ENCODE measurements around the gene ARHGAP12. TPM values are rescaled to one million over a fixed set of nuclear protein-coding genes. Genes with fewer than 3 reads are reported as not detected.

ARHGAP12 gene
- total RNA-seq, 1 experiment from 2014 or later, result 39.5 TPM

GRCh38 chr10:31977440-31978155 lies 49.0 kb upstream of the ARHGAP12 start:
- ChIA-PET CTCF (no interaction called here), POLR2A (no interaction called here)

GRCh38 chr10:31975157-31975765 lies 46.6 kb upstream of the ARHGAP12 start:
- ChIA-PET CTCF (interaction anchor here (1.0 kb wide), 2 partner anchors 31 to 78 kb away, joined by 3 read pairs; no protein-coding TSS in a partner anchor), POLR2A (no interaction called here)
- Mint-ChIP-seq H3K27me3 (ENCODE audit: low read depth) (no peaks in the 10 kb centered on the region), H3K4me3 (no peak overlapping the region), H3K27ac (peak overlapping the region; percentile 30), H3K4me1 (peaks cover 20% of the 10 kb centered on the region), H3K36me3 (peaks cover 18% of the 10 kb centered on the region), H3K9me3 (peaks cover 24% of the 10 kb centered on the region)
- peak; percentile 93 for ATAC-seq
- no peak for DNase-seq (ENCODE audit: low spot score)
- TF ChIP-seq SMAD3 (CRISPR knock-in tag; IDR thresholded peaks at IDR 0.05; ENCODE audit: borderline replicate concordance), result no peak
- no peak for TF ChIP-seq IRF1 (CRISPR knock-in tag; IDR thresholded peaks at IDR 0.05)
- no peak for TF ChIP-seq CREM (CRISPR knock-in tag; IDR thresholded peaks at IDR 0.05)
- TF ChIP-seq ESRRA (CRISPR knock-in tag; IDR thresholded peaks at IDR 0.05; ENCODE audit: borderline replicate concordance), result no peak
- no peak for TF ChIP-seq NR3C1 (CRISPR knock-in tag; conservative IDR thresholded peaks at IDR 0.05; ENCODE audit: low read depth)
- TF ChIP-seq AFF4 (CRISPR knock-in tag; IDR thresholded peaks at IDR 0.05; ENCODE audit: borderline replicate concordance), result no peak
- TF ChIP-seq ZNF425 (CRISPR knock-in tag; conservative IDR thresholded peaks at IDR 0.05), result no peak
- no peak for TF ChIP-seq ATF2 (CRISPR knock-in tag; IDR thresholded peaks at IDR 0.05; ENCODE audit: borderline replicate concordance, low read depth)
- TF ChIP-seq ARID4B (CRISPR knock-in tag; IDR thresholded peaks at IDR 0.05; ENCODE audit: borderline replicate concordance), result no peak
- TF ChIP-seq PRRX2 (CRISPR knock-in tag; IDR thresholded peaks at IDR 0.05), result no peak
- no peak for TF ChIP-seq E2F4 (CRISPR knock-in tag; IDR thresholded peaks at IDR 0.05; ENCODE audit: borderline replicate concordance, low read depth)
- no peak for TF ChIP-seq NFE2L1 (CRISPR knock-in tag; IDR thresholded peaks at IDR 0.05)
- TF ChIP-seq NFATC4 (CRISPR knock-in tag; IDR thresholded peaks at IDR 0.05), result no peak
- no peak for TF ChIP-seq ZSCAN18 (CRISPR knock-in tag; IDR thresholded peaks at IDR 0.05)
- TF ChIP-seq IRF2 (CRISPR knock-in tag; IDR thresholded peaks at IDR 0.05; ENCODE audit: borderline replicate concordance, low read depth), result no peak

More at GRCh38 chr10:31977440-31978155, 49.0 kb upstream of the ARHGAP12 start:
- H3K4me3 Mint-ChIP-seq, result no peak overlapping the region
- peaks cover 27% of the 10 kb centered on the region for H3K9me3 Mint-ChIP-seq
- no peak overlapping the region for H3K27ac Mint-ChIP-seq
- ATAC-seq (no peak), DNase-seq (ENCODE audit: low spot score) (no peak)
- H3K27me3 Mint-ChIP-seq (ENCODE audit: low read depth), result no peaks in the 10 kb centered on the region
- no peak for TF ChIP-seq GTF2I (CRISPR knock-in tag; conservative IDR thresholded peaks at IDR 0.05)
- peaks cover 20% of the 10 kb centered on the region for H3K4me1 Mint-ChIP-seq
- peaks cover 25% of the 10 kb centered on the region for H3K36me3 Mint-ChIP-seq
